Posterior cingulate gyrus (tissue), 11 donors: ENCODE measurements around the gene COL6A3.
A peak's percentile ranks its signal among the peaks of the same experiment; 100 is the strongest.

Experiments
- DNase-seq, 10 donors: peaks; one replicate each; pipeline versions ENCODE4 v3.0.0 to v3.0.0-alpha.2; 2020 to 2021; ENCODE audit warnings: mixed read lengths in 3 of 10
- intact Hi-C: fragments of 100-400 bp; cut with DNase I; formaldehyde crosslinking; loops from one replicate; pipeline ENCODE4 v1.15.1; 2023

COL6A3 gene

GRCh38 chr2:237441605-237442274 lies 27.8 kb upstream of the COL6A3 start:
- peak in 1 of 10 donors; percentile 46 for DNase-seq
- intact Hi-C loops = no loop called here

GRCh38 chr2:237440819-237441281 lies 26.9 kb upstream of the COL6A3 start:
- DNase-seq = peak in 1 of 10 donors; percentile 31
- intact Hi-C loops = no loop called here

- intact Hi-C loops = no loop called here
Observed at GRCh38 chr2:237438080-237438940, 24.3 kb upstream of the COL6A3 start.

GRCh38 chr2:237437566-237437965 lies 23.6 kb upstream of the COL6A3 start:
- intact Hi-C loops = no loop called here
- no peak for DNase-seq

More at GRCh38 chr2:237438080-237438940, 24.3 kb upstream of the COL6A3 start:
- no peak for DNase-seq

- DNase-seq = no peak
- intact Hi-C loops = no loop called here
Observed at GRCh38 chr2:237435844-237436587, 22.1 kb upstream of the COL6A3 start.

GRCh38 chr2:237434866-237435311 lies 20.9 kb upstream of the COL6A3 start:
- peak in 8 of 10 donors; percentile 36 to 94 (median 68) for DNase-seq
- intact Hi-C loops = no loop called here

- intact Hi-C loops = no loop called here
- no peak for DNase-seq
Observed at GRCh38 chr2:237433920-237434676, 20.1 kb upstream of the COL6A3 start.

GRCh38 chr2:237432484-237433092 lies 18.6 kb upstream of the COL6A3 start:
- peak in 2 of 10 donors; percentile 74 to 80 for DNase-seq
- intact Hi-C loops = no loop called here

GRCh38 chr2:237431837-237432236 lies 17.9 kb upstream of the COL6A3 start:
- intact Hi-C loops = no loop called here

GRCh38 chr2:237431372-237431771 lies 17.4 kb upstream of the COL6A3 start:
- no peak for DNase-seq
- intact Hi-C loops = no loop called here

More at GRCh38 chr2:237431837-237432236, 17.9 kb upstream of the COL6A3 start:
- DNase-seq = no peak

- no peak for DNase-seq
- intact Hi-C loops = no loop called here
Observed at GRCh38 chr2:237430861-237431260, 16.9 kb upstream of the COL6A3 start.

GRCh38 chr2:237429753-237430152 lies 15.8 kb upstream of the COL6A3 start:
- DNase-seq = no peak
- intact Hi-C loops = no loop called here

GRCh38 chr2:237427769-237428506 lies 14.0 kb upstream of the COL6A3 start:
- intact Hi-C loops = no loop called here

GRCh38 chr2:237426517-237426916 lies 12.6 kb upstream of the COL6A3 start:
- DNase-seq = no peak
- intact Hi-C loops = no loop called here

More at GRCh38 chr2:237427769-237428506, 14.0 kb upstream of the COL6A3 start:
- no peak for DNase-seq

GRCh38 chr2:237425320-237425719 lies 11.4 kb upstream of the COL6A3 start:
- intact Hi-C loops = no loop called here

GRCh38 chr2:237424544-237424943 lies 10.6 kb upstream of the COL6A3 start:
- intact Hi-C loops = loop anchor here (5.0 kb wide), 1 partner anchor 53 kb away; no protein-coding TSS in a partner anchor
- DNase-seq = no peak

More at GRCh38 chr2:237425320-237425719, 11.4 kb upstream of the COL6A3 start:
- no peak for DNase-seq

- no peak for DNase-seq
- intact Hi-C loops = loop anchor here (5.0 kb wide), 1 partner anchor 53 kb away; no protein-coding TSS in a partner anchor
Observed at GRCh38 chr2:237423891-237424290, 9.9 kb upstream of the COL6A3 start.

- intact Hi-C loops = loop anchor here (5.0 kb wide), 1 partner anchor 55 kb away; no protein-coding TSS in a partner anchor
Observed at GRCh38 chr2:237422309-237422708, 8.3 kb upstream of the COL6A3 start.

More at GRCh38 chr2:237422309-237422708, 8.3 kb upstream of the COL6A3 start:
- no peak for DNase-seq
